ENCODE data around the gene LRRIQ1.

The LRRIQ1 gene

GRCh38 chr12:85280165-85280983 lies 244.2 kb downstream of the LRRIQ1 start, which contains the start of gene ALX1:
ALX1 (plus strand) TSS chr12:85280220; CDS start chr12:85280262, 42 bp downstream.
- H3K4me1 Mint-ChIP-seq, result no peaks in the 10 kb centered on the region
- ATAC-seq (no peak), DNase-seq (ENCODE audit: low spot score in 2 of 2) (no peak)
- H3K36me3 Mint-ChIP-seq, result no peaks in the 10 kb centered on the region
- peak within 1 kb of the TSS; percentile 51 for H3K4me3 Mint-ChIP-seq
- H3K9me3 Mint-ChIP-seq, result no peaks in the 10 kb centered on the region
- H3K27ac Mint-ChIP-seq, result no peak within 1 kb of the TSS

- H3K9me3 Mint-ChIP-seq, result no peaks in the 10 kb centered on the region
- no peak for DNase-seq (ENCODE audit: low spot score in 2 of 2)
- H3K27ac Mint-ChIP-seq, result no peak overlapping the region
- no peaks in the 10 kb centered on the region for H3K36me3 Mint-ChIP-seq
- no peak for ATAC-seq
- no peaks in the 10 kb centered on the region for H3K4me1 Mint-ChIP-seq
- H3K4me3 Mint-ChIP-seq, result no peak overlapping the region
Measured at GRCh38 chr12:85280984-85281630, 245.0 kb downstream of the LRRIQ1 start.

GRCh38 chr12:85281636-85282312 lies 245.6 kb downstream of the LRRIQ1 start:
- H3K27ac Mint-ChIP-seq, result no peak overlapping the region
- H3K9me3 Mint-ChIP-seq, result no peaks in the 10 kb centered on the region
- no peaks in the 10 kb centered on the region for H3K36me3 Mint-ChIP-seq
- H3K4me1 Mint-ChIP-seq, result no peaks in the 10 kb centered on the region
- ATAC-seq (no peak), DNase-seq (ENCODE audit: low spot score in 2 of 2) (no peak)
- no peak overlapping the region for H3K4me3 Mint-ChIP-seq

- DNase-seq (ENCODE audit: low spot score in 2 of 2) (no peak), ATAC-seq (no peak)
- H3K27ac Mint-ChIP-seq, result no peak overlapping the region
Measured at GRCh38 chr12:85283560-85283959, 247.4 kb downstream of the LRRIQ1 start.

More at GRCh38 chr12:85283560-85283959, 247.4 kb downstream of the LRRIQ1 start:
- no peaks in the 10 kb centered on the region for H3K36me3 Mint-ChIP-seq
- no peaks in the 10 kb centered on the region for H3K4me1 Mint-ChIP-seq
- H3K9me3 Mint-ChIP-seq, result no peaks in the 10 kb centered on the region
- no peak overlapping the region for H3K4me3 Mint-ChIP-seq

Data from stimulated activated effector memory CD8-positive, alpha-beta T cell treated with anti-CD3 and anti-CD28 coated beads, Interleukin-12 subunit alpha, Interleukin-12 subunit beta, amount 100 ng/mL, for 72 hours (primary cell).